Body of pancreas (tissue), 4 donors: ENCODE measurements around the gene HEXB. TPM values are rescaled to one million over a fixed set of nuclear protein-coding genes. Genes with fewer than 3 reads are reported as not detected.

ENCODE experiments used
- ATAC-seq: fragments of 150-250 bp; one replicate; pipeline ENCODE4 v1.9.1; 2016
- DNase-seq, 4 donors: peaks; one replicate each; pipeline ENCODE4 v3.0.0-alpha.2; 2019
- H3K27ac ChIP-seq, 4 donors: fragments of 200-600 bp; sonication (generic); 1 replicate in 3 of 4; 2 replicates in 1 of 4; pipeline versions ENCODE4 v1.5.1 to v1.6.1; 2016 to 2019; ENCODE audit warnings: mild to moderate bottlenecking in 1 of 4, mixed read lengths in 1 of 4, moderate library complexity in 1 of 4
- H3K27me3 ChIP-seq, 2 donors: fragments of 200-600 bp; sonication (generic); one replicate each; pipeline ENCODE4 v1.6.0; 2016; ENCODE audit warnings: mild to moderate bottlenecking in 1 of 2
- H3K36me3 ChIP-seq, 2 donors: fragments of 200-600 bp; sonication (generic); replicated peaks in 1 of 2; 2 replicates each; pipeline ENCODE4 v1.5.1; 2016; ENCODE audit warnings: low read depth in 2 of 2; ENCODE audit not compliant: insufficient read depth in 1 of 2
- H3K4me1 ChIP-seq: fragments of 200-600 bp; sonication (generic); one replicate; pipeline ENCODE4 v1.6.0; 2016
- H3K4me3 ChIP-seq, 2 donors: fragments of 200-600 bp; sonication (generic); 1 replicate in 1 of 2; 2 replicates in 1 of 2; pipeline ENCODE4 v1.5.1; 2016 to 2019
- H3K9me3 ChIP-seq, 3 donors: fragments of 200-600 bp; sonication (generic); 1 replicate in 2 of 3; 2 replicates in 1 of 3; pipeline ENCODE4 v1.5.1; 2016
- CTCF ChIP-seq, 7 experiments: fragments of 450-650 bp in 4 of 7; fragments of 200-600 bp in 3 of 7; sonication (generic) in 3 of 7; IDR thresholded peaks; one replicate each; pipeline ENCODE4 v1.5.1; 2016 to 2019; ENCODE audit warnings: antibody characterized with exemption in 7 of 7
- POLR2A ChIP-seq, 3 donors: fragments of 450-650 bp; IDR thresholded peaks; one replicate each; pipeline ENCODE4 v1.6.1; 2016; ENCODE audit warnings: antibody characterized with exemption in 3 of 3, mild to moderate bottlenecking in 2 of 3
- whole genome bisulfite sequencing, 2 donors: methylation state at CpG; one replicate each; pipeline ENCODE4 v1.1.5; 2017; 5-methylcytosine and 5-hydroxymethylcytosine counted together
- intact Hi-C: fragments of 100-400 bp; cut with DNase I; formaldehyde crosslinking; loops from one replicate; pipeline ENCODE4 v1.15.1; 2023
- total RNA-seq, 2 donors: library from RNA; depleted of rRNA; stranded (reverse); fragments of >200 nt; gene quantifications; one replicate each; pipeline ENCODE4 v1.1.0, GENCODE V29; 2016

Gene HEXB
- total RNA-seq, 2 donors from 2014 or later = 136 to 157 TPM

DNA sequence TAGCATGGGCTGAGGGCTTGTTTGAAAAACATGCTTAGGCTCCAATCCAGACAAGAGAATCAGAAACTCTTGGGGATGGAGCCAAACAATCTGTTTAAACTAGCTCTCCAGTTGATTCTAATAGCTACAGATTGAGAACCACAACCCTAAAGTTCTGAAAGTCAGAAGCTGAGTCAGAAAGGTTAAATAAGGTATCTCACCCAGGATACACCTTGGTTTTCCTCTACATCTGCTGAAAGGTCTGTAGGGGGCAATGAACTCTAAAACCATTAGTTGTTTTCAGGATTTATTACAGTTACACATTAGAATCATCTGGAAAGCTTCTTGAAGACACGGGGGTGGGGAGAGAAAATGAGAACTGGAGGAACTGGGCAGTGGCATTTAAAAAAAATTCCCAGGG is 76.2 kb downstream of the HEXB start:
- Histone ChIP-seq H3K27ac (no peak overlapping the region), H3K9me3 (no peaks in the 10 kb centered on the region), H3K36me3 (peaks cover 0 to 12% of the 10 kb centered on the region in 2 donors), H3K4me3 (no peak overlapping the region), H3K4me1 (peaks cover 15% of the 10 kb centered on the region), H3K27me3 (no peaks in the 10 kb centered on the region)
- intact Hi-C loops = no loop called here
- TF ChIP-seq POLR2A (IDR thresholded peaks at IDR 0.05) (no peak), CTCF (IDR thresholded peaks at IDR 0.05) (no peak)
- ATAC-seq (no peak), DNase-seq (no peak)
- WGBS, 2 donors = 71 to 92% methylated on average over 1 of the region's 1 CpG

DNA sequence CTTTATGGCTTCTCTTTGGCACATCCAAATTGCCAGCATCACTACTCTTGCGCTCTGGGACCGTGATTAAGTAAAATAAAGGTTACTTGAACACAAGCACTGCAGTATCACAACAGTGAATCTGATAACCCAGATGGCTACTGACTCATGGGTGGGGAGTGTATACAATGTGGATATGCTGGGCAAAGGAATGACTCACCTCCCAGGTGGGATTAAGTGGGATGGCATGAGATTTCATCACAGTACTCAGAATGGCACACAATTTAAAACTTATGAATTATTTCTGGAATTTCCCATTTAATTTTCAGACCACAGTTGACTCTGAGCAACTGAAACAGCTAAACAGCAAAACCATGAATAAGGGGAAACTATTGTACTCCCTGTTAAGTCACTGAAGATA is 77.6 kb downstream of the HEXB start:
- H3K4me3 ChIP-seq = no peak overlapping the region
- WGBS, 2 donors = 85 to 91% methylated on average over 2 of the region's 2 CpGs
- no peaks in the 10 kb centered on the region for H3K9me3 ChIP-seq
- H3K36me3 ChIP-seq = peaks cover 0 to 6% of the 10 kb centered on the region in 2 donors
- H3K27me3 ChIP-seq = no peaks in the 10 kb centered on the region
- ATAC-seq (no peak), DNase-seq (no peak)
- intact Hi-C loops = no loop called here
- no peak overlapping the region for H3K27ac ChIP-seq
- TF ChIP-seq CTCF (IDR thresholded peaks at IDR 0.05) = no peak
- no peak for TF ChIP-seq POLR2A (IDR thresholded peaks at IDR 0.05)
- peaks cover 17% of the 10 kb centered on the region for H3K4me1 ChIP-seq

DNA sequence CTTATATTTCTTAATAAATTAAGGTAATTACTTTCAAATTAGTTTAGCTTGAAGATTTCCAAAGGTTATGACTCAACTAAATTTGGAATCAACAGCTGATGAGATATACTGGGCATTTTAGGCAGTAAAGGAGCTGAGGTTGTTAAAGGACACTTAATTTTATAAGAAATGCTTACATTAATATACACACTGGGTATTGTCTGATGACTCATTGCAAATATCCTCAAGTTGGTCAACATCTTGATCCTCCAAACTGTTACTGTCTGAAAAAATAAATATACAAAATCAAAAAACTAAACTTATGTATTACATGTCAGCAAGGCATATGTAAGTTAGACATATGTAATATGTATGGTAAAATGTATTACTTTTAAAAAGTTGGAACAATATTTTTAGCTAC is 78.5 kb downstream of the HEXB start:
- intact Hi-C loops = no loop called here
- Histone ChIP-seq H3K4me3 (no peak overlapping the region), H3K27me3 (no peaks in the 10 kb centered on the region), H3K36me3 (no peaks in the 10 kb centered on the region), H3K9me3 (no peaks in the 10 kb centered on the region), H3K27ac (no peak overlapping the region), H3K4me1 (peaks cover 25% of the 10 kb centered on the region)
- no peak for DNase-seq
- no peak for ATAC-seq
- TF ChIP-seq CTCF (IDR thresholded peaks at IDR 0.05) (no peak), POLR2A (IDR thresholded peaks at IDR 0.05) (no peak)

- H3K27me3 ChIP-seq = no peaks in the 10 kb centered on the region
- whole genome bisulfite sequencing, 2 donors = 55 to 56% methylated on average over 9 of the region's 9 CpGs
- H3K36me3 ChIP-seq = peaks cover 0 to 4% of the 10 kb centered on the region in 2 donors
- intact Hi-C loops = no loop called here
- no peak for DNase-seq
- H3K4me1 ChIP-seq = peaks cover 25% of the 10 kb centered on the region
- TF ChIP-seq CTCF (IDR thresholded peaks at IDR 0.05) (no peak), POLR2A (IDR thresholded peaks at IDR 0.05) (no peak)
- no peak for ATAC-seq
- no peak overlapping the region for H3K4me3 ChIP-seq
- no peaks in the 10 kb centered on the region for H3K9me3 ChIP-seq
- H3K27ac ChIP-seq = no peak overlapping the region
Measured at GRCh38 chr5:74765201-74765600, 80.2 kb downstream of the HEXB start.

- intact Hi-C loops = no loop called here
- 50 to 59% methylated on average over 27 of the region's 27 CpGs for WGBS, 2 donors
- peak overlapping the region in 1 of 4 donors; percentile 77 for H3K27ac ChIP-seq
- TF ChIP-seq CTCF (IDR thresholded peaks at IDR 0.05) = no peak
- TF ChIP-seq POLR2A (IDR thresholded peaks at IDR 0.05) = no peak
- H3K27me3 ChIP-seq = no peaks in the 10 kb centered on the region
- peak overlapping the region in 1 of 2 donors; percentile 92 for H3K4me3 ChIP-seq
- no peak for ATAC-seq
- H3K4me1 ChIP-seq = peaks cover 25% of the 10 kb centered on the region
- H3K9me3 ChIP-seq = no peaks in the 10 kb centered on the region
- no peak for DNase-seq
- H3K36me3 ChIP-seq = peaks cover 0 to 8% of the 10 kb centered on the region in 2 donors
Measured at GRCh38 chr5:74765929-74766328, 80.9 kb downstream of the HEXB start.
